Neural crest cell (in vitro differentiated cells): Measurements from ENCODE around the gene CTSG. TPM values are rescaled to one million over a fixed set of nuclear protein-coding genes. Genes with fewer than 3 reads are reported as not detected.
"Not testable (repeated sequence)": the region's sequence is repeated elsewhere in the genome, so short reads cannot be mapped to it uniquely, and the experiment has no call there.

ENCODE experiments used
- DNase-seq: peaks from one replicate; pipeline ENCODE4 v3.0.0; 2021; ENCODE audit warnings: low read depth, mixed read lengths, low spot score
- H3K27ac Mint-ChIP-seq: one replicate; pipeline ENCODE4 v1.8.0; 2021; ENCODE audit warnings: mild to moderate bottlenecking, mixed read lengths; ENCODE audit not compliant: unreplicated experiment
- H3K27me3 Mint-ChIP-seq: 2 replicates; pipeline ENCODE4 v1.8.0; 2021; ENCODE audit warnings: low read depth, mild to moderate bottlenecking, mixed read lengths
- H3K36me3 Mint-ChIP-seq: 2 replicates; pipeline ENCODE4 v1.8.0; 2021; ENCODE audit warnings: low read depth, mild to moderate bottlenecking, mixed read lengths
- H3K4me1 Mint-ChIP-seq: 2 replicates; pipeline ENCODE4 v1.8.0; 2021; ENCODE audit warnings: mixed read lengths
- H3K4me3 Mint-ChIP-seq: one replicate; pipeline ENCODE4 v1.8.0; 2021; ENCODE audit warnings: mild to moderate bottlenecking, mixed read lengths
- H3K9me3 Mint-ChIP-seq: 2 replicates; pipeline ENCODE4 v1.8.0; 2021; ENCODE audit warnings: mixed read lengths
- CTCF ChIP-seq: fragments of 200-600 bp; sonication (generic); conservative IDR thresholded peaks from 2 replicates; pipeline ENCODE4 v1.5.0; 2021; ENCODE audit warnings: antibody characterized with exemption, mild to moderate bottlenecking
- total RNA-seq: library from RNA; stranded (reverse); gene quantifications from 2 replicates; pipeline ENCODE4 v1.2.1, GENCODE V29; 2021

Gene CTSG
- total RNA-seq, 1 donor from 2014 or later, result not detected

GRCh38 chr14:24566318-24566717, 9.7 kb downstream of the CTSG start:
- peaks cover 19% of the 10 kb centered on the region for H3K27me3 Mint-ChIP-seq
- no peaks in the 10 kb centered on the region for H3K4me1 Mint-ChIP-seq
- peaks cover 13% of the 10 kb centered on the region for H3K9me3 Mint-ChIP-seq

DNA sequence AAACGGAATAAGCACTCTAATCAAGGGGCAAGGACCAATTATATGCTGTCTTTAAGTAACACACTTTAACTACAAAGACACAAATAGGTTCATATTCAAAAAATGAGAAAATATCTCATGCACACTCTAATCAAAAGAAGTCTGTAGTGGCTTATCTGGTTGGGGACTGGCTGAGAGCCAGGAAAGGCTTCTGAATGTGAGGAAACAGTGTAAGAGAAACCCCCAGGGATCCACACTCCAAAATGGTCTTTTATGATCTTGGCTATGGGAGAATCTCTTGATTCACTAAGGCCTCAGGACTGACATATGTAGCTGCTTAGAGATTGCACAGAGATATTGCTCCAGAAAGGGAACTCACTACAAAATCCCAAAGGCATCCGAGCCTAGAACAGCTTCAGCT, 10.3 kb downstream of the CTSG start:
- Mint-ChIP-seq H3K36me3 (no peaks in the 10 kb centered on the region), H3K27ac (no peak overlapping the region), H3K4me1 (no peaks in the 10 kb centered on the region), H3K9me3 (peaks cover 13% of the 10 kb centered on the region), H3K4me3 (no peak overlapping the region), H3K27me3 (peaks cover 17% of the 10 kb centered on the region)
- TF ChIP-seq CTCF, result no peak
- no peak for DNase-seq

More at GRCh38 chr14:24566318-24566717, 9.7 kb downstream of the CTSG start:
- no peak for DNase-seq
- H3K36me3 Mint-ChIP-seq, result no peaks in the 10 kb centered on the region
- TF ChIP-seq CTCF, result no peak
- no peak overlapping the region for H3K4me3 Mint-ChIP-seq
- no peak overlapping the region for H3K27ac Mint-ChIP-seq

GRCh38 chr14:24563505-24563904, 12.5 kb downstream of the CTSG start:
- H3K27ac Mint-ChIP-seq, result no peak overlapping the region
- peaks cover 16% of the 10 kb centered on the region for H3K9me3 Mint-ChIP-seq
- H3K4me3 Mint-ChIP-seq, result no peak overlapping the region
- DNase-seq, result no peak
- no peaks in the 10 kb centered on the region for H3K36me3 Mint-ChIP-seq
- no peaks in the 10 kb centered on the region for H3K4me1 Mint-ChIP-seq
- peaks cover 21% of the 10 kb centered on the region for H3K27me3 Mint-ChIP-seq
- no peak for TF ChIP-seq CTCF

- no peak for TF ChIP-seq CTCF
- Mint-ChIP-seq H3K27me3 (peaks cover 20% of the 10 kb centered on the region), H3K4me3 (no peak overlapping the region), H3K36me3 (no peaks in the 10 kb centered on the region), H3K9me3 (peaks cover 12% of the 10 kb centered on the region), H3K27ac (no peak overlapping the region), H3K4me1 (no peaks in the 10 kb centered on the region)
- no peak for DNase-seq
Measured at GRCh38 chr14:24556756-24557155, 19.3 kb downstream of the CTSG start.

GRCh38 chr14:24549064-24549463, 27.0 kb downstream of the CTSG start:
- H3K4me3 Mint-ChIP-seq, DNase-seq, H3K27me3 Mint-ChIP-seq, H3K27ac Mint-ChIP-seq, H3K4me1 Mint-ChIP-seq, H3K36me3 Mint-ChIP-seq: not testable (repeated sequence)
- H3K9me3 Mint-ChIP-seq, result peaks cover 19% of the 10 kb centered on the region

- H3K36me3 Mint-ChIP-seq, result no peaks in the 10 kb centered on the region
Measured at GRCh38 chr14:24542346-24542936, 33.6 kb downstream of the CTSG start.

More at GRCh38 chr14:24542346-24542936, 33.6 kb downstream of the CTSG start:
- TF ChIP-seq CTCF, result no peak
- peaks cover 49% of the 10 kb centered on the region for H3K27me3 Mint-ChIP-seq
- no peaks in the 10 kb centered on the region for H3K4me1 Mint-ChIP-seq
- peaks cover 6% of the 10 kb centered on the region for H3K9me3 Mint-ChIP-seq
- H3K27ac Mint-ChIP-seq, result no peak overlapping the region
- DNase-seq, result no peak
- H3K4me3 Mint-ChIP-seq, result no peak overlapping the region
